HEK293T (cell line): ENCODE data around the gene UBE2QL1.
A peak's percentile ranks its signal among the peaks of the same experiment; 100 is the strongest.

Experiments used
- CTCF ChIA-PET: fragments of 350-600 bp; formaldehyde crosslinking; extraction: SDS; loops from one replicate; lab custom pipeline; 2021; ENCODE audit warnings: antibody characterized with exemption, inconsistent platforms; lab: Yijun Ruan, JAX
- POLR2A ChIA-PET: fragments of 350-600 bp; formaldehyde crosslinking; extraction: SDS; loops from one replicate; lab custom pipeline; 2020; ENCODE audit warnings: antibody characterized with exemption, inconsistent platforms; lab: Yijun Ruan, JAX
- DNase-seq: peaks from one replicate; pipeline ENCODE4 v3.0.0; 2012; ENCODE audit warnings: mixed read lengths; ENCODE audit errors: extremely low spot score
- ARNT ChIP-seq: fragments of 450-650 bp; IDR thresholded peaks from 2 replicates; pipeline ENCODE4 v1.6.1; 2017; ENCODE audit warnings: mild to moderate bottlenecking
- BHLHE40 ChIP-seq: fragments of 450-650 bp; IDR thresholded peaks from 2 replicates; pipeline ENCODE4 v1.6.1; 2016; ENCODE audit warnings: mild to moderate bottlenecking, moderate library complexity, borderline replicate concordance
- CTBP1 ChIP-seq: fragments of 450-650 bp; IDR thresholded peaks from 2 replicates; pipeline ENCODE4 v1.6.1; 2016; ENCODE audit warnings: borderline replicate concordance
- ELF4 ChIP-seq: fragments of 450-650 bp; IDR thresholded peaks from 2 replicates; pipeline ENCODE4 v1.6.1; 2017; ENCODE audit warnings: antibody characterized with exemption
- FOXA1 ChIP-seq: fragments of 450-650 bp; IDR thresholded peaks from 2 replicates; pipeline ENCODE4 v1.6.1; 2016; ENCODE audit warnings: mild to moderate bottlenecking
- FOXK2 ChIP-seq: fragments of 450-650 bp; IDR thresholded peaks from 2 replicates; pipeline ENCODE4 v1.6.1; 2016; ENCODE audit warnings: mild to moderate bottlenecking
- FOXM1 ChIP-seq: fragments of 450-650 bp; IDR thresholded peaks from 2 replicates; pipeline ENCODE4 v1.6.1; 2017; ENCODE audit warnings: mild to moderate bottlenecking, borderline replicate concordance
- HDGF ChIP-seq: fragments of 450-650 bp; IDR thresholded peaks from 2 replicates; pipeline ENCODE4 v1.6.1; 2017; ENCODE audit warnings: antibody characterized with exemption, borderline replicate concordance
- L3MBTL2 ChIP-seq: fragments of 450-650 bp; conservative IDR thresholded peaks from 2 replicates; pipeline ENCODE4 v1.6.1; 2016; ENCODE audit warnings: mild to moderate bottlenecking
- LEF1 ChIP-seq: fragments of 450-650 bp; IDR thresholded peaks from 2 replicates; pipeline ENCODE4 v1.6.1; 2017; ENCODE audit warnings: mild to moderate bottlenecking, borderline replicate concordance
- NFRKB ChIP-seq: fragments of 450-650 bp; IDR thresholded peaks from 2 replicates; pipeline ENCODE4 v1.6.1; 2016; ENCODE audit warnings: mild to moderate bottlenecking, moderate library complexity
- PKNOX1 ChIP-seq: fragments of 450-650 bp; IDR thresholded peaks from 2 replicates; pipeline ENCODE4 v1.6.1; 2016
- SP1 ChIP-seq: fragments of 450-650 bp; IDR thresholded peaks from 2 replicates; pipeline ENCODE4 v1.6.1; 2017
- SUZ12 ChIP-seq: fragments of 450-650 bp; IDR thresholded peaks from 2 replicates; pipeline ENCODE4 v1.6.1; 2016; ENCODE audit warnings: mild to moderate bottlenecking
- TARDBP ChIP-seq: fragments of 450-650 bp; IDR thresholded peaks from 2 replicates; pipeline ENCODE4 v1.6.1; 2016
- ZNF384 ChIP-seq: fragments of 450-650 bp; IDR thresholded peaks from 2 replicates; pipeline ENCODE4 v1.6.1; 2016

The UBE2QL1 gene

GRCh38 chr5:6448622-6449464 lies at the start of gene UBE2QL1:
Gene UBE2QL1 (plus strand): TSS chr5:6448859. CDS start chr5:6448894, 35 bp downstream.
- ChIA-PET CTCF (no interaction called here), POLR2A (no interaction called here)
- DNase-seq: peak; percentile 30
- no peak for TF ChIP-seq BHLHE40
- no peak for TF ChIP-seq ELF4
- no peak for TF ChIP-seq FOXK2
- TF ChIP-seq L3MBTL2: no peak
- TF ChIP-seq HDGF: no peak
- no peak for TF ChIP-seq PKNOX1

- TF ChIP-seq ELF4 (no peak), LEF1 (no peak), HDGF (no peak), CTBP1 (no peak), ZNF384 (no peak), PKNOX1 (no peak), BHLHE40 (no peak), L3MBTL2 (no peak), FOXA1 (no peak), FOXK2 (no peak), TARDBP (no peak), FOXM1 (no peak), ARNT (no peak), NFRKB (no peak), SUZ12 (no peak), SP1 (no peak)
- POLR2A ChIA-PET: no interaction called here
- CTCF ChIA-PET: no interaction called here
- DNase-seq: no peak
Measured at GRCh38 chr5:6399980-6400910, 48.4 kb upstream of the UBE2QL1 start.

GRCh38 chr5:6401410-6401809 lies 47.2 kb upstream of the UBE2QL1 start:
- CTCF ChIA-PET: no interaction called here
- no peak for DNase-seq
- POLR2A ChIA-PET: no interaction called here
- TF ChIP-seq LEF1 (no peak), FOXK2 (no peak), CTBP1 (no peak), ARNT (no peak), NFRKB (no peak), ZNF384 (no peak), HDGF (no peak), SP1 (no peak), BHLHE40 (no peak)

- CTCF ChIA-PET: no interaction called here
- TF ChIP-seq SUZ12: no peak
- no peak for TF ChIP-seq BHLHE40
- no peak for TF ChIP-seq SP1
- TF ChIP-seq TARDBP: no peak
- no peak for TF ChIP-seq ZNF384
- TF ChIP-seq FOXK2: no peak
- TF ChIP-seq FOXA1: no peak
- DNase-seq: no peak
- POLR2A ChIA-PET: no interaction called here
Measured at GRCh38 chr5:6402939-6403338, 45.7 kb upstream of the UBE2QL1 start.

GRCh38 chr5:6403416-6403815 lies 45.2 kb upstream of the UBE2QL1 start:
- CTCF ChIA-PET: no interaction called here
- POLR2A ChIA-PET: no interaction called here
- no peak for DNase-seq
- TF ChIP-seq ELF4: no peak
- no peak for TF ChIP-seq NFRKB
- no peak for TF ChIP-seq FOXK2
- no peak for TF ChIP-seq LEF1
- no peak for TF ChIP-seq ZNF384
- TF ChIP-seq PKNOX1: no peak
- no peak for TF ChIP-seq SUZ12
- no peak for TF ChIP-seq SP1
- no peak for TF ChIP-seq L3MBTL2
- TF ChIP-seq CTBP1: no peak
- TF ChIP-seq BHLHE40: no peak
- no peak for TF ChIP-seq ARNT
- no peak for TF ChIP-seq TARDBP
- TF ChIP-seq HDGF: no peak
- no peak for TF ChIP-seq FOXM1

- no peak for DNase-seq
- POLR2A ChIA-PET: no interaction called here
- CTCF ChIA-PET: no interaction called here
- TF ChIP-seq SUZ12 (no peak), L3MBTL2 (no peak), ARNT (no peak), FOXM1 (no peak), FOXK2 (no peak), FOXA1 (no peak)
Measured at GRCh38 chr5:6404129-6404528, 44.5 kb upstream of the UBE2QL1 start.
